Neural progenitor cell (in vitro differentiated cells): ENCODE data around the gene LRP6.

Experiments used
- CTCF ChIP-seq: fragments of 200-600 bp; sonication (generic); IDR thresholded peaks from 2 replicates; pipeline ENCODE4 v1.5.1; 2017; ENCODE audit warnings: antibody characterized with exemption, mild to moderate bottlenecking
- EZH2 ChIP-seq: fragments of 200-600 bp; sonication (generic); IDR thresholded peaks from 2 replicates; pipeline ENCODE4 v1.6.1; 2017; ENCODE audit warnings: antibody characterized with exemption, mild to moderate bottlenecking, moderate library complexity
- EZH2phosphoT487 ChIP-seq: fragments of 200-600 bp; sonication (generic); IDR thresholded peaks from 2 replicates; pipeline ENCODE4 v1.6.1; 2017; ENCODE audit warnings: antibody characterized with exemption

- TF ChIP-seq CTCF: no peak
- no peak for TF ChIP-seq EZH2
- no peak for TF ChIP-seq EZH2phosphoT487
Measured at GRCh38 chr12:12141000-12141399, 125.8 kb downstream of the LRP6 start.
